Karpas-422 (cell line): ENCODE measurements around the gene TRIM40. TPM values are rescaled to one million over a fixed set of nuclear protein-coding genes. Genes with fewer than 3 reads are reported as not detected.

Experiments used
- DNase-seq: peaks from one replicate; pipeline ENCODE4 v3.0.0-alpha.2; 2015
- H2AFZ ChIP-seq: fragments of 200-600 bp; sonication (generic); 2 replicates; pipeline ENCODE4 v1.6.1; 2014; ENCODE audit warnings: antibody characterized with exemption, low read length, mixed read lengths
- H3K27ac ChIP-seq: fragments of 200-600 bp; sonication (generic); 2 replicates; pipeline ENCODE4 v1.5.1; 2014; ENCODE audit warnings: mild to moderate bottlenecking, low read length, moderate library complexity
- H3K27me3 ChIP-seq: fragments of 200-600 bp; sonication (generic); 2 replicates; pipeline ENCODE4 v1.6.1; 2014; ENCODE audit warnings: low read length, mixed read lengths
- H3K36me3 ChIP-seq: fragments of 200-600 bp; sonication (generic); 2 replicates; pipeline ENCODE4 v1.6.1; 2014; ENCODE audit warnings: low read length, mixed read lengths; ENCODE audit not compliant: insufficient read depth
- H3K4me1 ChIP-seq: fragments of 200-600 bp; sonication (generic); 2 replicates; pipeline ENCODE4 v1.6.1; 2014; ENCODE audit warnings: mild to moderate bottlenecking, low read length, mixed read lengths
- H3K4me2 ChIP-seq: fragments of 200-600 bp; sonication (generic); 2 replicates; pipeline ENCODE4 v1.6.1; 2014; ENCODE audit warnings: low read length, low read depth, mild to moderate bottlenecking; ENCODE audit not compliant: poor library complexity, severe bottlenecking
- H3K4me3 ChIP-seq: fragments of 200-600 bp; sonication (generic); 2 replicates; pipeline ENCODE4 v1.5.1; 2014; ENCODE audit warnings: mild to moderate bottlenecking, antibody characterized with exemption, low read length, mixed read lengths
- H3K79me2 ChIP-seq: fragments of 200-600 bp; sonication (generic); 2 replicates; pipeline ENCODE4 v1.6.1; 2014; ENCODE audit warnings: mild to moderate bottlenecking, low read length, mixed read lengths
- H3K9ac ChIP-seq: fragments of 200-600 bp; sonication (generic); 2 replicates; pipeline ENCODE4 v1.6.0; 2014; ENCODE audit warnings: low read length
- H3K9me2 ChIP-seq: fragments of 200-600 bp; sonication (generic), shearing (Covaris generic); replicated peaks from 2 replicates; pipeline ENCODE4 v1.6.0; 2014; ENCODE audit warnings: mild to moderate bottlenecking, low read length, moderate library complexity; ENCODE audit not compliant: insufficient read depth
- H3K9me3 ChIP-seq: fragments of 300-700, 200-600 bp; sonication (generic); 2 replicates; pipeline ENCODE4 v1.6.1; 2014; ENCODE audit warnings: low read length, mixed read lengths
- H4K20me1 ChIP-seq: fragments of 200-600 bp; sonication (generic); 2 replicates; pipeline ENCODE4 v1.6.1; 2014; ENCODE audit warnings: mild to moderate bottlenecking, antibody characterized with exemption, low read length, low read depth; ENCODE audit not compliant: insufficient read depth
- total RNA-seq: library from RNA; depleted of rRNA; stranded (reverse); fragments of >200 nt; shearing (Covaris generic); gene quantifications from 2 replicates; pipeline ENCODE4 v1.2.3, GENCODE V29; 2014; ENCODE audit warnings: low replicate concordance

Gene TRIM40
- total RNA-seq, 1 experiment from 2014 or later: not detected

GRCh38 chr6:30122515-30122914 lies 13.4 kb upstream of the TRIM40 start:
- no peak for DNase-seq
- no peak overlapping the region for H2AFZ ChIP-seq

GRCh38 chr6:30127238-30128093 lies 8.5 kb upstream of the TRIM40 start:
- Histone ChIP-seq H3K9me3 (no peaks in the 10 kb centered on the region), H3K36me3 (no peaks in the 10 kb centered on the region), H3K9ac (no peak overlapping the region), H3K79me2 (no peaks in the 10 kb centered on the region), H2AFZ (no peak overlapping the region), H3K9me2 (no peaks in the 10 kb centered on the region), H3K4me1 (peaks cover 3% of the 10 kb centered on the region; the same call in 1 of the 2 replicates), H3K27ac (no peak overlapping the region), H4K20me1 (no peaks in the 10 kb centered on the region), H3K4me3 (no peak overlapping the region), H3K27me3 (no peaks in the 10 kb centered on the region), H3K4me2 (no peak overlapping the region)
- DNase-seq: no peak

More at GRCh38 chr6:30122515-30122914, 13.4 kb upstream of the TRIM40 start:
- H4K20me1 ChIP-seq: no peaks in the 10 kb centered on the region
- H3K9me3 ChIP-seq: no peaks in the 10 kb centered on the region
- no peaks in the 10 kb centered on the region for H3K79me2 ChIP-seq
- no peak overlapping the region for H3K27ac ChIP-seq
- no peaks in the 10 kb centered on the region for H3K27me3 ChIP-seq
- no peak overlapping the region for H3K9ac ChIP-seq
- H3K4me1 ChIP-seq: no peaks in the 10 kb centered on the region
- no peaks in the 10 kb centered on the region for H3K9me2 ChIP-seq
- no peaks in the 10 kb centered on the region for H3K36me3 ChIP-seq
- H3K4me2 ChIP-seq: no peak overlapping the region
- H3K4me3 ChIP-seq: no peak overlapping the region

- Histone ChIP-seq H3K36me3 (no peaks in the 10 kb centered on the region), H4K20me1 (no peaks in the 10 kb centered on the region), H3K79me2 (no peaks in the 10 kb centered on the region), H3K27me3 (no peaks in the 10 kb centered on the region), H3K4me2 (no peak overlapping the region), H2AFZ (no peak overlapping the region), H3K27ac (no peak overlapping the region), H3K4me1 (peaks cover 3% of the 10 kb centered on the region; the same call in 1 of the 2 replicates), H3K4me3 (no peak overlapping the region), H3K9me3 (no peaks in the 10 kb centered on the region), H3K9ac (no peak overlapping the region), H3K9me2 (no peaks in the 10 kb centered on the region)
- DNase-seq: no peak
These were observed 6.4 kb upstream of the TRIM40 start for GRCh38 chr6:30129265-30130178.

- H3K27ac ChIP-seq: no peak overlapping the region
- H3K79me2 ChIP-seq: no peaks in the 10 kb centered on the region
- no peaks in the 10 kb centered on the region for H3K27me3 ChIP-seq
- no peak overlapping the region for H3K9ac ChIP-seq
- no peaks in the 10 kb centered on the region for H3K9me3 ChIP-seq
- H3K4me3 ChIP-seq: no peak overlapping the region
- DNase-seq: no peak
- no peaks in the 10 kb centered on the region for H4K20me1 ChIP-seq
- no peaks in the 10 kb centered on the region for H3K9me2 ChIP-seq
- H3K4me1 ChIP-seq: peaks cover 3% of the 10 kb centered on the region; the same call in 1 of the 2 replicates
- H3K36me3 ChIP-seq: no peaks in the 10 kb centered on the region
- H3K4me2 ChIP-seq: no peak overlapping the region
- H2AFZ ChIP-seq: no peak overlapping the region
These were observed 5.7 kb upstream of the TRIM40 start for GRCh38 chr6:30130179-30130679.

- H3K9ac ChIP-seq: no peak overlapping the region
- H3K4me3 ChIP-seq: no peak overlapping the region
- no peaks in the 10 kb centered on the region for H3K9me3 ChIP-seq
- H4K20me1 ChIP-seq: no peaks in the 10 kb centered on the region
- no peak overlapping the region for H3K4me2 ChIP-seq
- peak; percentile 88 for DNase-seq
- H3K27ac ChIP-seq: no peak overlapping the region
- H3K79me2 ChIP-seq: no peaks in the 10 kb centered on the region
- H3K27me3 ChIP-seq: no peaks in the 10 kb centered on the region
- no peaks in the 10 kb centered on the region for H3K36me3 ChIP-seq
- H2AFZ ChIP-seq: peak overlapping the region; percentile 66; the same call in 1 of the 2 replicates
- H3K9me2 ChIP-seq: no peaks in the 10 kb centered on the region
- H3K4me1 ChIP-seq: peaks cover 3% of the 10 kb centered on the region; the same call in 1 of the 2 replicates
These were observed 4.8 kb upstream of the TRIM40 start for GRCh38 chr6:30130887-30131862.

- H3K36me3 ChIP-seq: no peaks in the 10 kb centered on the region
- no peaks in the 10 kb centered on the region for H3K9me3 ChIP-seq
- no peak overlapping the region for H2AFZ ChIP-seq
- H3K27me3 ChIP-seq: no peaks in the 10 kb centered on the region
- DNase-seq: no peak
- no peak overlapping the region for H3K4me2 ChIP-seq
- no peak overlapping the region for H3K27ac ChIP-seq
- H3K4me1 ChIP-seq: peaks cover 3% of the 10 kb centered on the region; the same call in 1 of the 2 replicates
- H4K20me1 ChIP-seq: no peaks in the 10 kb centered on the region
- no peaks in the 10 kb centered on the region for H3K9me2 ChIP-seq
- H3K79me2 ChIP-seq: no peaks in the 10 kb centered on the region
- no peak overlapping the region for H3K4me3 ChIP-seq
- H3K9ac ChIP-seq: no peak overlapping the region
These were observed 3.9 kb upstream of the TRIM40 start for GRCh38 chr6:30131947-30132497.

GRCh38 chr6:30135147-30135546 lies 793 bp upstream of the TRIM40 start:
- H3K4me2 ChIP-seq: no peak overlapping the region
- H3K9me2 ChIP-seq: no peaks in the 10 kb centered on the region
- H2AFZ ChIP-seq: no peak overlapping the region
- H3K27ac ChIP-seq: no peak overlapping the region
- no peaks in the 10 kb centered on the region for H3K79me2 ChIP-seq
- H3K9ac ChIP-seq: no peak overlapping the region
- no peaks in the 10 kb centered on the region for H4K20me1 ChIP-seq
- H3K4me1 ChIP-seq: peaks cover 3% of the 10 kb centered on the region; the same call in 1 of the 2 replicates
- no peak for DNase-seq
- H3K27me3 ChIP-seq: no peaks in the 10 kb centered on the region
- H3K4me3 ChIP-seq: no peak overlapping the region
- H3K36me3 ChIP-seq: no peaks in the 10 kb centered on the region
- H3K9me3 ChIP-seq: no peaks in the 10 kb centered on the region
